ENCODE measurements around the gene TRPC3.

The TRPC3 gene

DNA sequence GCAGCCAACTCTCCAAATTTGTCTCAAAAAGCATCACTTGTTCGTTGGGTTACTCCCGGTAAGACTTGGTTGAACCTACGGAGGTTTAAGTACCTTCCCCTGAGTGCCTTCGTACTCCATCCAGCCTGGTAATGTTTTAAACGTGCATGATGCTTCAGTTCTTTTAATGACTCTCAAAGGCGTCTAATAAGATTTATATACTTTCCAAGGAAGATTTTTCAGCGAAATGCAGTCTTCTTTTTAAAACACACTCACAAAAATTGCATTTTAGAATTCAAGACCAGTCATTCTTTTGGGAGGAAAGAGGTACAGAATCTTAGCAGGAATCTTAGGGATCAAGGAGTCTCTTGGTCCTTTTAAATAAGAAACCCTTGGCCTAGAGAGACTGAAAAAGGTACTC, 430 bp upstream of the TRPC3 start:
- no peak for DNase-seq (ENCODE audit: low read depth)
- H3K4me3 ChIP-seq (ENCODE audit: control insufficient read depth, low read depth, low read length): peak overlapping the region; percentile 50
- TF ChIP-seq, protein P1, sequence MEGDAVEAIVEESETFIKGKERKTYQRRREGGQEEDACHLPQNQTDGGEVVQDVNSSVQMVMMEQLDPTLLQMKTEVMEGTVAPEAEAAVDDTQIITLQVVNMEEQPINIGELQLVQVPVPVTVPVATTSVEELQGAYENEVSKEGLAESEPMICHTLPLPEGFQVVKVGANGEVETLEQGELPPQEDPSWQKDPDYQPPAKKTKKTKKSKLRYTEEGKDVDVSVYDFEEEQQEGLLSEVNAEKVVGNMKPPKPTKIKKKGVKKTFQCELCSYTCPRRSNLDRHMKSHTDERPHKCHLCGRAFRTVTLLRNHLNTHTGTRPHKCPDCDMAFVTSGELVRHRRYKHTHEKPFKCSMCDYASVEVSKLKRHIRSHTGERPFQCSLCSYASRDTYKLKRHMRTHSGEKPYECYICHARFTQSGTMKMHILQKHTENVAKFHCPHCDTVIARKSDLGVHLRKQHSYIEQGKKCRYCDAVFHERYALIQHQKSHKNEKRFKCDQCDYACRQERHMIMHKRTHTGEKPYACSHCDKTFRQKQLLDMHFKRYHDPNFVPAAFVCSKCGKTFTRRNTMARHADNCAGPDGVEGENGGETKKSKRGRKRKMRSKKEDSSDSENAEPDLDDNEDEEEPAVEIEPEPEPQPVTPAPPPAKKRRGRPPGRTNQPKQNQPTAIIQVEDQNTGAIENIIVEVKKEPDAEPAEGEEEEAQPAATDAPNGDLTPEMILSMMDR (IDR thresholded peaks at IDR 0.05; ENCODE audit: control insufficient read depth, insufficient read depth, low read depth, low read length, missing control alignments): no peak

DNA sequence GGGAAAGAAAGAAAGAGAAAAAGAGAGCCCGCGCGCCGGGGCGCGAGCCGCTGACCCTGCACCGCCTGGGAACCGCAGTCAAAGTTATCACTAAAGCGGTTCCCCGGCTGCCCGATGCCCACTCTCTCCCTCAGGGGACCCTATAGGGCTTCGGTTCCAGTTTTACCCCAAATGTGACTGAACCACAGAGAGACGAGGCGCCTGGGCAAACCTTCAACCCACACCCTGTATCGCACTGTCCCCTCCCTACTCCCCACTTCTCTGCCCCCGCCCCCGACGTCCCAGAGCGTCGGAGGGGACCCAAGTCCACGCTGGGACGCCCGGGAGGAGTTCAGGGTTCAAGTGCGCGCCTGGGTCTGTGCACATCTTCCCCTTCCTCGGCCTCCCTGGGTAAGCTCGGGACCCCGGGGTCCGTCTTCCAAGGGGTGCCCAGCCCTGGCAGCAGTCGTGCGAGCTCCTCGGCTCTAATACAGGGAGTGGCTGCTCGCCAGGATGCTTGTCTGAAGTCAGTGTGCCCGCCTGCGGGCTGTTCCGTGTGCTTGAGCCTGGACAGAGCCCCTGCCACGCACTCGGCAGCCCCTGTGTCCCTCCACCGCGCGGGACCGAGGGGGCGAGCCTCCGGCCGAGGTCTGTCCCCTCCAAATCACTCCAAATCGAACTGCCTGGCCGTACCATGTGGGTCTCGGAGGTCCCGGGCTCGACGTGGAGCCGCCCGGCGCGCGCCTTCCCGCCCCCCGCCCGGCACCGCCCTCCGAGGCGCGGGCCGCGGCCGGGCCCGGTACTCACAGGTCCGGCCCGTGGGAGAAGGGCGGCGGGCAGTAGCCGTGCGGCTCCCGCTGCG, 960 bp downstream of the TRPC3 start:
- peak overlapping the region; percentile 66 for H3K4me3 ChIP-seq (ENCODE audit: control insufficient read depth, low read depth, low read length)
- no peak for DNase-seq (ENCODE audit: low read depth)
- TF ChIP-seq, protein P1 (IDR thresholded peaks at IDR 0.05; ENCODE audit: control insufficient read depth, insufficient read depth, low read depth, low read length, missing control alignments): no peak

DNA sequence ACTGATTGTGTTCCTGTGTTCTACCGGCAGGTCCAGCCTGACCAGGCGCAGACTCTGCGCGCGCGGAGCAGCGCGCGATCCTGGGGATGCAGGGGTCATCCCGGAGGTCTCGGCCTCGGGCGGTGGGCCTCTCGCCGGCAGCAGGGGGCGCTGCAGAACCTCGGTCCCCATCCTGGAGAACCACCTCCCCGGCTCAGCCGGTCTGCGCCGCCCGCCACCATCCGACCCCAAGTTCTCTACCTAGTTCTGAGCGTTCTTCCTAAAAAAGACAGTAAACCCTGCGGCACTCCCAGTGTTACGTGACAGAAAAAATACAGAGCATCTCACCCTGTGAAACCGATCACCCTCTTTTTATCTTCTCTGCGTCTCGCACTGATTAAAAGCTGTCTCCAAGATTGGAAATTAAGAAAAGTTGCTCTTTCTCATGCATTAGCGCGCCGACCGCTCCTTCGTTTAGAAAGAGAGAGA, 1.6 kb downstream of the TRPC3 start:
- peak overlapping the region; percentile 66 for H3K4me3 ChIP-seq (ENCODE audit: control insufficient read depth, low read depth, low read length)
- TF ChIP-seq, protein P1 (IDR thresholded peaks at IDR 0.05; ENCODE audit: control insufficient read depth, insufficient read depth, low read depth, low read length, missing control alignments): peak; percentile 74
- DNase-seq (ENCODE audit: low read depth): peak; percentile 13

DNA sequence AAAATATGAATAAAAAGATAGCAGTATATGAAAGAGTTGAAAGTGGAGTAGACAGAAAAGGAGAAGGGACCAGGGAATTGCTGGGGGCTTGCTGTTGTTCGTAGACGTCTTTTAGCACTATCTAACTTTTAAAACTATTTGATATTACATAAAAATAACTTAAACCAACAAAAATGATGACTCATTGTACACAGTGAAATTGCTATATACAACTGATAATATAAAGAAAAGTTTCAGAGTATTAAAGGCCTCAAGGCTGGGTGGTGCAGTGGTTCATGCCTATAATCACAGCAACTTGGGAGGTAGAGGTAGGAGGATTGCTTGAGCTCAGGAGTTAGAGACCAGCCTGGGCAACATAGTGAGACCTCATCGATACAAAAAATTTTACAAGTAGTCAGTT, 5.2 kb downstream of the TRPC3 start:
- TF ChIP-seq, protein P1 (IDR thresholded peaks at IDR 0.05; ENCODE audit: control insufficient read depth, insufficient read depth, low read depth, low read length, missing control alignments): no peak
- H3K4me3 ChIP-seq (ENCODE audit: control insufficient read depth, low read depth, low read length): no peak overlapping the region
- DNase-seq (ENCODE audit: low read depth): no peak

DNA sequence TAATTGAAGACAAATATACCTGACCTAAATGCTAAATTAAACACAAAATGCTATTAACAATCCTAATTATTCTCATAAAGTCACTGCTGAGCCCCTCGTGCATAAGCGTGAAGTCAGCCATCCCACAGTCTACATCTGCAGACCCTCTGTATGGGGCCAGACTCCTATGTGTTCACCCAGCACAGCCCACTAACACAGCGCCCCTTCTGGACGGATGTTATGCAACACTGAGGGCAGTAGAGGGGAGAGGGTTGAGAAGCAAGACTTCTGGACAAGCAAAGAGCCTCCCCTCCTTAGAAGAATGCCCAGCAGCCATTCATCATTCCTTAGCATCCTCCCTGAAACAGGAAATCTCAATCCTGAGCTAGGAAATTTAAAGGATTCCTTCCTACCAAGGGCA, 7.9 kb downstream of the TRPC3 start:
- H3K4me3 ChIP-seq (ENCODE audit: control insufficient read depth, low read depth, low read length): no peak overlapping the region
- no peak for DNase-seq (ENCODE audit: low read depth)
- TF ChIP-seq, protein P1 (IDR thresholded peaks at IDR 0.05; ENCODE audit: control insufficient read depth, insufficient read depth, low read depth, low read length, missing control alignments): peak; percentile 28

DNA sequence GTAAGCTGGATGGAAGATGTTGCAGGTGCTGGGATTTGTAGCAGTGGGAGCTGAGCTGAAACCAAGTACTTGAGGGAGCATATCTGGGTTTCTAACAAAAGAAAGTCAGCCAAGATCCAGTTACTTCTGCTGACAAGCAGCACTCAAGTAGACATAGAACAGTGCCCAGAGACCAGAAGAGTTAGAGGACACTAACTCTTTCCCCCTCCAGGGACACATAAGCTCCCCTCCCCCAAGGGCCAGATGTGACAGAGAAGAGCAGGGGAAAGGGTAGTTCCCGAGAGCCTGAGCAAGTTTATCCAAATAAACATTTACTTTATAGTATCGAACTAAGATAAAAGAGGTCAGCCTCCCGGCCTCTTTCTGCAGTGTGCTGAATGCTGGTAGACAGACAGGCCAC, 12.2 kb downstream of the TRPC3 start:
- TF ChIP-seq, protein P1 (IDR thresholded peaks at IDR 0.05; ENCODE audit: control insufficient read depth, insufficient read depth, low read depth, low read length, missing control alignments): no peak
- H3K4me3 ChIP-seq (ENCODE audit: control insufficient read depth, low read depth, low read length): no peak overlapping the region
- DNase-seq (ENCODE audit: low read depth): no peak

All from AG09309 (cell line).